ENCODE measurements around the gene EPM2A.

The EPM2A gene

GRCh38 chr6:145652572-145652971 lies 82.7 kb downstream of the EPM2A start:
- Histone ChIP-seq H3K4me3 (ENCODE audit: low read depth in 1 of 5, low read length in 5 of 5) (no peak overlapping the region), H3K27me3 (ENCODE audit: control insufficient read depth in 5 of 5, insufficient read depth in 4 of 5, low read length in 5 of 5) (no peaks in the 10 kb centered on the region), H3K36me3 (ENCODE audit: control insufficient read depth in 5 of 5, insufficient read depth in 5 of 5, low read length in 5 of 5) (peaks cover 0 to 4% (median 0%) of the 10 kb centered on the region in 5 donors), H3K4me1 (ENCODE audit: control insufficient read depth in 5 of 5, insufficient read depth in 5 of 5, low read length in 5 of 5) (no peaks in the 10 kb centered on the region), H3K9me3 (ENCODE audit: control insufficient read depth in 5 of 5, low read length in 5 of 5) (no peaks in the 10 kb centered on the region), H3K9ac (ENCODE audit: low read length in 5 of 5) (no peak overlapping the region), H3K27ac (ENCODE audit: low read depth, low read length) (no peak overlapping the region)

GRCh38 chr6:145651988-145652387 lies 83.3 kb downstream of the EPM2A start:
- H3K27me3 ChIP-seq (ENCODE audit: control insufficient read depth in 5 of 5, insufficient read depth in 4 of 5, low read length in 5 of 5), result no peaks in the 10 kb centered on the region

GRCh38 chr6:145648149-145648548 lies 87.2 kb downstream of the EPM2A start:
- Histone ChIP-seq H3K27me3 (ENCODE audit: control insufficient read depth in 5 of 5, insufficient read depth in 4 of 5, low read length in 5 of 5) (no peaks in the 10 kb centered on the region), H3K36me3 (ENCODE audit: control insufficient read depth in 5 of 5, insufficient read depth in 5 of 5, low read length in 5 of 5) (peaks cover 0 to 8% (median 0%) of the 10 kb centered on the region in 5 donors), H3K4me1 (ENCODE audit: control insufficient read depth in 5 of 5, insufficient read depth in 5 of 5, low read length in 5 of 5) (no peaks in the 10 kb centered on the region), H3K9me3 (ENCODE audit: control insufficient read depth in 5 of 5, low read length in 5 of 5) (no peaks in the 10 kb centered on the region), H3K4me3 (ENCODE audit: low read depth in 1 of 5, low read length in 5 of 5) (no peak overlapping the region), H3K27ac (ENCODE audit: low read depth, low read length) (no peak overlapping the region), H3K9ac (ENCODE audit: low read length in 5 of 5) (no peak overlapping the region)

More at GRCh38 chr6:145651988-145652387, 83.3 kb downstream of the EPM2A start:
- H3K4me3 ChIP-seq (ENCODE audit: low read depth in 1 of 5, low read length in 5 of 5), result no peak overlapping the region
- peaks cover 0 to 8% (median 0%) of the 10 kb centered on the region in 5 donors for H3K36me3 ChIP-seq (ENCODE audit: control insufficient read depth in 5 of 5, insufficient read depth in 5 of 5, low read length in 5 of 5)
- no peaks in the 10 kb centered on the region for H3K9me3 ChIP-seq (ENCODE audit: control insufficient read depth in 5 of 5, low read length in 5 of 5)
- H3K27ac ChIP-seq (ENCODE audit: low read depth, low read length), result no peak overlapping the region
- no peak overlapping the region for H3K9ac ChIP-seq (ENCODE audit: low read length in 5 of 5)
- H3K4me1 ChIP-seq (ENCODE audit: control insufficient read depth in 5 of 5, insufficient read depth in 5 of 5, low read length in 5 of 5), result no peaks in the 10 kb centered on the region

- H3K9ac ChIP-seq (ENCODE audit: low read length in 5 of 5), result no peak overlapping the region
- no peak overlapping the region for H3K4me3 ChIP-seq (ENCODE audit: low read depth in 1 of 5, low read length in 5 of 5)
- no peaks in the 10 kb centered on the region for H3K9me3 ChIP-seq (ENCODE audit: control insufficient read depth in 5 of 5, low read length in 5 of 5)
- H3K4me1 ChIP-seq (ENCODE audit: control insufficient read depth in 5 of 5, insufficient read depth in 5 of 5, low read length in 5 of 5), result no peaks in the 10 kb centered on the region
- H3K36me3 ChIP-seq (ENCODE audit: control insufficient read depth in 5 of 5, insufficient read depth in 5 of 5, low read length in 5 of 5), result peaks cover 0 to 8% (median 0%) of the 10 kb centered on the region in 5 donors
- H3K27me3 ChIP-seq (ENCODE audit: control insufficient read depth in 5 of 5, insufficient read depth in 4 of 5, low read length in 5 of 5), result no peaks in the 10 kb centered on the region
- H3K27ac ChIP-seq (ENCODE audit: low read depth, low read length), result no peak overlapping the region
Measured at GRCh38 chr6:145647602-145648001, 87.7 kb downstream of the EPM2A start.

- no peak overlapping the region for H3K9ac ChIP-seq (ENCODE audit: low read length in 5 of 5)
- H3K27me3 ChIP-seq (ENCODE audit: control insufficient read depth in 5 of 5, insufficient read depth in 4 of 5, low read length in 5 of 5), result no peaks in the 10 kb centered on the region
- H3K4me3 ChIP-seq (ENCODE audit: low read depth in 1 of 5, low read length in 5 of 5), result no peak overlapping the region
- peaks cover 0 to 4% (median 0%) of the 10 kb centered on the region in 5 donors for H3K36me3 ChIP-seq (ENCODE audit: control insufficient read depth in 5 of 5, insufficient read depth in 5 of 5, low read length in 5 of 5)
- H3K9me3 ChIP-seq (ENCODE audit: control insufficient read depth in 5 of 5, low read length in 5 of 5), result no peaks in the 10 kb centered on the region
- no peak overlapping the region for H3K27ac ChIP-seq (ENCODE audit: low read depth, low read length)
- no peaks in the 10 kb centered on the region for H3K4me1 ChIP-seq (ENCODE audit: control insufficient read depth in 5 of 5, insufficient read depth in 5 of 5, low read length in 5 of 5)
Measured at GRCh38 chr6:145643760-145644159, 91.6 kb downstream of the EPM2A start.

GRCh38 chr6:145633981-145634627 lies 101.2 kb downstream of the EPM2A start:
- Histone ChIP-seq H3K27ac (ENCODE audit: low read depth, low read length) (no peak overlapping the region), H3K4me1 (ENCODE audit: control insufficient read depth in 5 of 5, insufficient read depth in 5 of 5, low read length in 5 of 5) (peaks cover 0 to 17% (median 10%) of the 10 kb centered on the region in 5 donors), H3K36me3 (ENCODE audit: control insufficient read depth in 5 of 5, insufficient read depth in 5 of 5, low read length in 5 of 5) (peaks cover 0 to 6% (median 4%) of the 10 kb centered on the region in 5 donors), H3K9me3 (ENCODE audit: control insufficient read depth in 5 of 5, low read length in 5 of 5) (no peaks in the 10 kb centered on the region), H3K4me3 (ENCODE audit: low read depth in 1 of 5, low read length in 5 of 5) (no peak overlapping the region), H3K9ac (ENCODE audit: low read length in 5 of 5) (no peak overlapping the region), H3K27me3 (ENCODE audit: control insufficient read depth in 5 of 5, insufficient read depth in 4 of 5, low read length in 5 of 5) (no peaks in the 10 kb centered on the region)

GRCh38 chr6:145632971-145633370 lies 102.3 kb downstream of the EPM2A start:
- H3K36me3 ChIP-seq (ENCODE audit: control insufficient read depth in 5 of 5, insufficient read depth in 5 of 5, low read length in 5 of 5), result peaks cover 0 to 8% (median 5%) of the 10 kb centered on the region in 5 donors
- no peak overlapping the region for H3K4me3 ChIP-seq (ENCODE audit: low read depth in 1 of 5, low read length in 5 of 5)
- no peaks in the 10 kb centered on the region for H3K9me3 ChIP-seq (ENCODE audit: control insufficient read depth in 5 of 5, low read length in 5 of 5)
- no peak overlapping the region for H3K9ac ChIP-seq (ENCODE audit: low read length in 5 of 5)
- peaks cover 0 to 17% (median 10%) of the 10 kb centered on the region in 5 donors for H3K4me1 ChIP-seq (ENCODE audit: control insufficient read depth in 5 of 5, insufficient read depth in 5 of 5, low read length in 5 of 5)
- no peak overlapping the region for H3K27ac ChIP-seq (ENCODE audit: low read depth, low read length)
- no peaks in the 10 kb centered on the region for H3K27me3 ChIP-seq (ENCODE audit: control insufficient read depth in 5 of 5, insufficient read depth in 4 of 5, low read length in 5 of 5)

GRCh38 chr6:145631374-145631773 lies 103.9 kb downstream of the EPM2A start:
- Histone ChIP-seq H3K27me3 (ENCODE audit: control insufficient read depth in 5 of 5, insufficient read depth in 4 of 5, low read length in 5 of 5) (no peaks in the 10 kb centered on the region), H3K4me3 (ENCODE audit: low read depth in 1 of 5, low read length in 5 of 5) (no peak overlapping the region)

GRCh38 chr6:145630598-145630997 lies 104.7 kb downstream of the EPM2A start:
- Histone ChIP-seq H3K27ac (ENCODE audit: low read depth, low read length) (no peak overlapping the region), H3K9me3 (ENCODE audit: control insufficient read depth in 5 of 5, low read length in 5 of 5) (no peaks in the 10 kb centered on the region), H3K36me3 (ENCODE audit: control insufficient read depth in 5 of 5, insufficient read depth in 5 of 5, low read length in 5 of 5) (peaks cover 0 to 16% (median 9%) of the 10 kb centered on the region in 5 donors), H3K27me3 (ENCODE audit: control insufficient read depth in 5 of 5, insufficient read depth in 4 of 5, low read length in 5 of 5) (no peaks in the 10 kb centered on the region), H3K4me1 (ENCODE audit: control insufficient read depth in 5 of 5, insufficient read depth in 5 of 5, low read length in 5 of 5) (peaks cover 0 to 25% (median 10%) of the 10 kb centered on the region in 5 donors), H3K9ac (ENCODE audit: low read length in 5 of 5) (no peak overlapping the region), H3K4me3 (ENCODE audit: low read depth in 1 of 5, low read length in 5 of 5) (no peak overlapping the region)

More at GRCh38 chr6:145631374-145631773, 103.9 kb downstream of the EPM2A start:
- Histone ChIP-seq H3K9ac (ENCODE audit: low read length in 5 of 5) (no peak overlapping the region), H3K36me3 (ENCODE audit: control insufficient read depth in 5 of 5, insufficient read depth in 5 of 5, low read length in 5 of 5) (peaks cover 0 to 16% (median 9%) of the 10 kb centered on the region in 5 donors), H3K9me3 (ENCODE audit: control insufficient read depth in 5 of 5, low read length in 5 of 5) (no peaks in the 10 kb centered on the region), H3K27ac (ENCODE audit: low read depth, low read length) (no peak overlapping the region), H3K4me1 (ENCODE audit: control insufficient read depth in 5 of 5, insufficient read depth in 5 of 5, low read length in 5 of 5) (peaks cover 0 to 25% (median 10%) of the 10 kb centered on the region in 5 donors)

GRCh38 chr6:145629478-145629877 lies 105.8 kb downstream of the EPM2A start:
- Histone ChIP-seq H3K9ac (ENCODE audit: low read length in 5 of 5) (no peak overlapping the region), H3K27me3 (ENCODE audit: control insufficient read depth in 5 of 5, insufficient read depth in 4 of 5, low read length in 5 of 5) (no peaks in the 10 kb centered on the region), H3K4me1 (ENCODE audit: control insufficient read depth in 5 of 5, insufficient read depth in 5 of 5, low read length in 5 of 5) (peaks cover 0 to 25% (median 10%) of the 10 kb centered on the region in 5 donors), H3K9me3 (ENCODE audit: control insufficient read depth in 5 of 5, low read length in 5 of 5) (no peaks in the 10 kb centered on the region), H3K27ac (ENCODE audit: low read depth, low read length) (no peak overlapping the region), H3K4me3 (ENCODE audit: low read depth in 1 of 5, low read length in 5 of 5) (no peak overlapping the region), H3K36me3 (ENCODE audit: control insufficient read depth in 5 of 5, insufficient read depth in 5 of 5, low read length in 5 of 5) (peaks cover 0 to 16% (median 9%) of the 10 kb centered on the region in 5 donors)

Data from subcutaneous abdominal adipose tissue (tissue), 5 donors.